ENCODE measurements around the gene UBE3B.

DNA sequence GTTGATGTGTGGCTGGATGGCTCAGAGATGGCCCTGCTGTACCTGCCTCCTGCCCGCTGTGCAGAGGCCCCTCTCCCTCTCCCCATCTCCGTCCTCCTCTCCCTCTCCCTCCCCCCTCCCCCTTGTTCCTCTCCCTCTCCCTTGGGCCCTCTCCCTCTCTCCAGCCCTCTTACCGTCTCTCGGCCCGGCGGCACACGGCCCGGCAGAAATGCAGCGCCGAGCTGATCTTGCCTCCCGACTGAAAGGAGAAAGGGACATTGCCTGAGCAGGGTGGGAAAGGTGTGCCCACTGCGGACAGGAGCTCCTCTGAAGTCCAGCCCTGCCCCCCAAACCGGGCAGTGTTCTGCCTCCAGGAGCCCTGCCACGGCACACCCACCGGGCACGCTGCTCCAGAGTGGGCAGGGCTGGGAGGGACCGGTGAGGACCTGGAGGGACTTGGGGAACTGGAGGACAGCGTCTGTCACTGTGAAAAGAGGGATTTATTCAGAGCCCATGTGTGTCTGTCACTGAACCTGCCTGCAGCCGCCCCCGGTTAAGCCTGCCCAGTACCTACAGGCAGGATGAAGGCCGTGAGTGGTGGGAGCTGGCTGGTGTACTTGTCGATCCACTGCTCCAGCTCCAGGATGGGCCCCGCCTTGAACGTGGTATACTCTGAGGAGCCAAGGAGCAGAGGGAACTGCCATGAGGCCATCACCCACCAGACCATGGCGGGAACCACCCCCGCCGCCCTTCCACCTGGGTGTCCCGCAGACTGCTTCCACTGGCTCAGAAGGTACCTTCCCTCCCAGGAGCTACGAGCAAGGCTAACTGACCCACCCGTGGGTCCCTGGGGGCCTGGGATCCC is 83.7 kb downstream of the UBE3B start:
- TF ChIP-seq, protein P1, sequence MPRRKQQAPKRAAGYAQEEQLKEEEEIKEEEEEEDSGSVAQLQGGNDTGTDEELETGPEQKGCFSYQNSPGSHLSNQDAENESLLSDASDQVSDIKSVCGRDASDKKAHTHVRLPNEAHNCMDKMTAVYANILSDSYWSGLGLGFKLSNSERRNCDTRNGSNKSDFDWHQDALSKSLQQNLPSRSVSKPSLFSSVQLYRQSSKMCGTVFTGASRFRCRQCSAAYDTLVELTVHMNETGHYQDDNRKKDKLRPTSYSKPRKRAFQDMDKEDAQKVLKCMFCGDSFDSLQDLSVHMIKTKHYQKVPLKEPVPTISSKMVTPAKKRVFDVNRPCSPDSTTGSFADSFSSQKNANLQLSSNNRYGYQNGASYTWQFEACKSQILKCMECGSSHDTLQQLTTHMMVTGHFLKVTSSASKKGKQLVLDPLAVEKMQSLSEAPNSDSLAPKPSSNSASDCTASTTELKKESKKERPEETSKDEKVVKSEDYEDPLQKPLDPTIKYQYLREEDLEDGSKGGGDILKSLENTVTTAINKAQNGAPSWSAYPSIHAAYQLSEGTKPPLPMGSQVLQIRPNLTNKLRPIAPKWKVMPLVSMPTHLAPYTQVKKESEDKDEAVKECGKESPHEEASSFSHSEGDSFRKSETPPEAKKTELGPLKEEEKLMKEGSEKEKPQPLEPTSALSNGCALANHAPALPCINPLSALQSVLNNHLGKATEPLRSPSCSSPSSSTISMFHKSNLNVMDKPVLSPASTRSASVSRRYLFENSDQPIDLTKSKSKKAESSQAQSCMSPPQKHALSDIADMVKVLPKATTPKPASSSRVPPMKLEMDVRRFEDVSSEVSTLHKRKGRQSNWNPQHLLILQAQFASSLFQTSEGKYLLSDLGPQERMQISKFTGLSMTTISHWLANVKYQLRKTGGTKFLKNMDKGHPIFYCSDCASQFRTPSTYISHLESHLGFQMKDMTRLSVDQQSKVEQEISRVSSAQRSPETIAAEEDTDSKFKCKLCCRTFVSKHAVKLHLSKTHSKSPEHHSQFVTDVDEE (CRISPR knock-in tag; IDR thresholded peaks at IDR 0.05) = no peak
- TF ChIP-seq, protein P2, sequence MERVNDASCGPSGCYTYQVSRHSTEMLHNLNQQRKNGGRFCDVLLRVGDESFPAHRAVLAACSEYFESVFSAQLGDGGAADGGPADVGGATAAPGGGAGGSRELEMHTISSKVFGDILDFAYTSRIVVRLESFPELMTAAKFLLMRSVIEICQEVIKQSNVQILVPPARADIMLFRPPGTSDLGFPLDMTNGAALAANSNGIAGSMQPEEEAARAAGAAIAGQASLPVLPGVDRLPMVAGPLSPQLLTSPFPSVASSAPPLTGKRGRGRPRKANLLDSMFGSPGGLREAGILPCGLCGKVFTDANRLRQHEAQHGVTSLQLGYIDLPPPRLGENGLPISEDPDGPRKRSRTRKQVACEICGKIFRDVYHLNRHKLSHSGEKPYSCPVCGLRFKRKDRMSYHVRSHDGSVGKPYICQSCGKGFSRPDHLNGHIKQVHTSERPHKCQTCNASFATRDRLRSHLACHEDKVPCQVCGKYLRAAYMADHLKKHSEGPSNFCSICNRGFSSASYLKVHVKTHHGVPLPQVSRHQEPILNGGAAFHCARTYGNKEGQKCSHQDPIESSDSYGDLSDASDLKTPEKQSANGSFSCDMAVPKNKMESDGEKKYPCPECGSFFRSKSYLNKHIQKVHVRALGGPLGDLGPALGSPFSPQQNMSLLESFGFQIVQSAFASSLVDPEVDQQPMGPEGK (CRISPR knock-in tag; IDR thresholded peaks at IDR 0.05; ENCODE audit: borderline replicate concordance) = no peak
- TF ChIP-seq RARB (CRISPR knock-in tag; IDR thresholded peaks at IDR 0.05) (no peak), ZFP3 (CRISPR knock-in tag; IDR thresholded peaks at IDR 0.05) (no peak), ZC3H10 (CRISPR knock-in tag; IDR thresholded peaks at IDR 0.05) (no peak), PPARA (CRISPR knock-in tag; IDR thresholded peaks at IDR 0.05; ENCODE audit: borderline replicate concordance) (no peak)

Measured in SK-N-SH treated with all-trans-retinoic acid at 6 μM for 48 hours (cell line).